Measurements from ENCODE around the gene SLC6A19. TPM values are rescaled to one million over a fixed set of nuclear protein-coding genes. Genes with fewer than 3 reads are reported as not detected.

Gene SLC6A19
- total RNA-seq, 4 donors from 2014 or later = 9.9 to 934 (median 516) TPM

GRCh38 chr5:1273745-1274144 is 72.3 kb downstream of the SLC6A19 start:
- no peaks in the 10 kb centered on the region for H3K9me3 ChIP-seq
- H3K4me3 ChIP-seq = no peak overlapping the region
- DNase-seq = no peak
- TF ChIP-seq POLR2A (IDR thresholded peaks at IDR 0.05) = no peak
- no peak for TF ChIP-seq CTCF (IDR thresholded peaks at IDR 0.05)
- H3K4me1 ChIP-seq = no peaks in the 10 kb centered on the region
- H3K27me3 ChIP-seq = no peaks in the 10 kb centered on the region
- no peaks in the 10 kb centered on the region for H3K36me3 ChIP-seq
- no peak overlapping the region for H3K27ac ChIP-seq

GRCh38 chr5:1274471-1274870 is 73.1 kb downstream of the SLC6A19 start:
- Histone ChIP-seq H3K36me3 (no peaks in the 10 kb centered on the region), H3K4me1 (no peaks in the 10 kb centered on the region), H3K9me3 (no peaks in the 10 kb centered on the region), H3K27ac (no peak overlapping the region), H3K4me3 (no peak overlapping the region), H3K27me3 (no peaks in the 10 kb centered on the region)
- DNase-seq = no peak
- no peak for TF ChIP-seq CTCF (IDR thresholded peaks at IDR 0.05)
- no peak for TF ChIP-seq POLR2A (IDR thresholded peaks at IDR 0.05)

Other genes starting within 250 kb of the SLC6A19 start
- 1 to 10 TPM; 1.9 to 9.9 (median 3.5) TPM for gene NKD2, start 192.8 kb upstream of the SLC6A19 start, total RNA-seq
- 100 to 1,000 TPM in 3 of 4 donors, 10 to 100 TPM in 1; 87.2 to 182 (median 116) TPM for gene SLC12A7, start 89.5 kb upstream of the SLC6A19 start, total RNA-seq
- gene SLC6A18, start 23.8 kb downstream of the SLC6A19 start, total RNA-seq = under 1 TPM in 2 of 4 donors, not detected in 2; 0.53 to 0.95 TPM
- gene TERT, start 93.5 kb downstream of the SLC6A19 start, total RNA-seq = 1 to 10 TPM in 3 of 4 donors, under 1 TPM in 1; 0.70 to 6.6 (median 1.6) TPM
- 100 to 1,000 TPM; 115 to 209 (median 143) TPM for gene CLPTM1L, start 143.5 kb downstream of the SLC6A19 start, total RNA-seq
- under 1 TPM in 2 of 4 donors, not detected in 2; 0.40 to 0.70 TPM for gene SLC6A3, start 243.8 kb downstream of the SLC6A19 start, total RNA-seq

Data from Peyer's patch (tissue), 4 donors.